Liver (tissue), 9 donors: ENCODE data around the gene NCKIPSD. TPM values are rescaled to one million over a fixed set of nuclear protein-coding genes. Genes with fewer than 3 reads are reported as not detected.

Experiments
- DNase-seq: peaks from one replicate; pipeline ENCODE4 v3.0.0-alpha.2; 2017; ENCODE audit warnings: low spot score
- H3K27ac ChIP-seq, 2 donors: one replicate each; pipeline ENCODE4 v1.7.0; 2013; ENCODE audit warnings: inconsistent platforms in 2 of 2, low read length in 2 of 2, control low read depth in 1 of 2, low read depth in 1 of 2, mild to moderate bottlenecking in 1 of 2
- H3K27me3 ChIP-seq, 4 donors: one replicate each; pipeline versions ENCODE4 v1.6.1 to v1.7.0; 2013; ENCODE audit warnings: low read length in 3 of 4, inconsistent platforms in 1 of 4, mild to moderate bottlenecking in 1 of 4, moderate library complexity in 1 of 4; ENCODE audit not compliant: control insufficient read depth in 4 of 4, insufficient read depth in 4 of 4
- H3K36me3 ChIP-seq, 4 donors: one replicate each; pipeline versions ENCODE4 v1.6.1 to v1.7.0; 2013; ENCODE audit warnings: low read length in 3 of 4, mild to moderate bottlenecking in 3 of 4, low read depth in 1 of 4, moderate library complexity in 1 of 4; ENCODE audit not compliant: control insufficient read depth in 4 of 4, insufficient read depth in 3 of 4
- H3K4me1 ChIP-seq, 4 donors: one replicate each; pipeline versions ENCODE4 v1.6.1 to v1.7.0; 2013; ENCODE audit warnings: low read length in 3 of 4, mild to moderate bottlenecking in 3 of 4, moderate library complexity in 1 of 4; ENCODE audit not compliant: control insufficient read depth in 4 of 4, insufficient read depth in 4 of 4
- H3K4me3 ChIP-seq, 3 donors: one replicate each; pipeline versions ENCODE4 v1.6.1 to v1.7.0; 2013; ENCODE audit warnings: low read length in 3 of 3, control low read depth in 1 of 3, low read depth in 1 of 3, mild to moderate bottlenecking in 1 of 3
- H3K9ac ChIP-seq, 2 donors: one replicate each; pipeline ENCODE4 v1.7.0; 2013; ENCODE audit warnings: low read length in 2 of 2, mild to moderate bottlenecking in 2 of 2, moderate library complexity in 2 of 2, control low read depth in 1 of 2, low read depth in 1 of 2
- H3K9me3 ChIP-seq, 4 donors: one replicate each; pipeline versions ENCODE4 v1.6.1 to v1.7.0; 2013; ENCODE audit warnings: low read length in 3 of 4; ENCODE audit not compliant: control insufficient read depth in 4 of 4
- CTCF ChIP-seq: fragments of 150-350 bp; IDR thresholded peaks from 2 replicates; pipeline ENCODE4 v1.5.1; 2017; ENCODE audit warnings: improper control_type of control experiment, low read depth, low read length; ENCODE audit not compliant: missing input control
- FOXA1 ChIP-seq: IDR thresholded peaks from 2 replicates; pipeline ENCODE4 v1.6.1; 2016; ENCODE audit warnings: antibody characterized with exemption
- GABPA ChIP-seq, 2 donors: IDR thresholded peaks in 1 of 2; conservative IDR thresholded peaks in 1 of 2; 2 replicates each; pipeline ENCODE4 v1.6.1; 2016; ENCODE audit warnings: antibody characterized with exemption in 2 of 2, mild to moderate bottlenecking in 1 of 2, moderate library complexity in 1 of 2
- HNF4A ChIP-seq, 2 donors: conservative IDR thresholded peaks; 2 replicates each; pipeline ENCODE4 v1.6.1; 2016; ENCODE audit warnings: antibody characterized with exemption in 2 of 2, mild to moderate bottlenecking in 2 of 2
- JUND ChIP-seq, 2 donors: IDR thresholded peaks; 2 replicates each; pipeline ENCODE4 v1.6.1; 2016; ENCODE audit warnings: antibody characterized with exemption in 2 of 2
- MAX ChIP-seq: IDR thresholded peaks from 2 replicates; pipeline ENCODE4 v1.6.1; 2016; ENCODE audit warnings: antibody characterized with exemption
- NR2F2 ChIP-seq: IDR thresholded peaks from 2 replicates; pipeline ENCODE4 v1.6.1; 2016; ENCODE audit warnings: antibody characterized with exemption
- RAD21 ChIP-seq, 2 donors: IDR thresholded peaks; 2 replicates each; pipeline ENCODE4 v1.6.1; 2016; ENCODE audit warnings: antibody characterized with exemption in 2 of 2, mild to moderate bottlenecking in 2 of 2
- YY1 ChIP-seq: IDR thresholded peaks from 2 replicates; pipeline ENCODE4 v1.6.1; 2016; ENCODE audit warnings: antibody characterized with exemption, mild to moderate bottlenecking
- WGBS: extraction: QIAGEN DNeasy Blood & Tissue Kit; methylation state at CpG from one replicate; pipeline ENCODE4 v1.1.7; 2013; 5-methylcytosine and 5-hydroxymethylcytosine counted together
- polyA plus RNA-seq, 2 donors: library from polyadenylated mRNA; stranded (reverse) in 1 of 2; unstranded in 1 of 2; fragments of 200-250 nt in 1 of 2; fragments of >200 nt in 1 of 2; fragmentation: Nextera tagmentation in 1 of 2; extraction: Ambion mirVana in 1 of 2; gene quantifications; one replicate each; pipeline versions ENCODE4 v1.2.1 to v1.2.3, GENCODE V29; 2013 to 2015
- total RNA-seq, 2 donors: library from RNA; depleted of rRNA; stranded (reverse); fragments of >200 nt; gene quantifications; one replicate each; pipeline ENCODE4 v1.2.3, GENCODE V29; 2014
- TF ChIP-seq, protein P1 (sequence below): IDR thresholded peaks from 2 replicates; pipeline ENCODE4 v1.6.1; 2016; ENCODE audit warnings: antibody characterized with exemption, mild to moderate bottlenecking
- donor health status: healthy.
- donor health status: healthy.
- donor health status: healthy.
- donor health status: healthy.
- donor health status: healthy.

The NCKIPSD gene
- total and polyA plus RNA-seq, 4 donors = 5.9 to 12.9 (median 8.7) TPM

DNA sequence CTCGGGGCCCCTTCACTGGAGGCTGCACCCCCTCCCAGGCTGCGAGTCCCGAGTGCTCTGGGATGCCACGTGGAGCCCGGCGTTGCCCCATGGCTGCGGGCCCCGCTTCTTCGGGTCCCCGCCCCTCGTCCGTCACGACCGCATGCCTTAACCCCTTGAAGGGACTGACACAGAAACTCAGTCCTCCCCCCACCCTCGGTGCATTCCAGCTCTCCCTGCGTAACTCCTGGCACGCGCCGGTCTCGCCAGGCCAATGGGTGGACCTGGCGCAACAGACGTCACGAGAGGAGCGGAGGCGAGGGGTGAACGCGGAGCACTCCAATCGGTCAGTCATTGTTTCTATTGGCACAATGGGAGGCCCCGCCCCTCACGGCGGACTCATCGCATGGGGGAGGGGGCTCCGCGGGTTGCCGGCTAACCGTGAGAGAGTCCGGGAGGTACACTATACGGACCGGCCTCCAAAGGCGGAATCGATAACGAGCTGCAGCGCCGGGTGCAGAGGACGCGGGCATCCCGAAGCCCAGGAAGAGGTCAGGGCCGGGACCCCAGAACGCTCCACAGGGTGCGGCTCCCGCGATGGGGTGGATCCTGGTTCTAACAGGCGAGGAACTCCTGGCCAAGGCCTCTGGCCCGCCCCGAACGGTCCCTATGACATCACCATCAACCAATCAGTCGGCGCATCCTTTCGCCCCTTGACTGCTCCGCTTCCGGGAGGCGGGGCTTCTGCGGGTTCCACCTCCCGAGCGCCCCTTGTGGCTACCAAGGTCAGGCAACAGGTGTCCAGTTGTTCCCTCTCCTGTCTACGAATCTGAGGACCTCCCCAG is 22.0 kb downstream of the NCKIPSD start:
- no peak for TF ChIP-seq YY1
- TF ChIP-seq JUND (IDR thresholded peaks at IDR 0.05) = no peak
- TF ChIP-seq CTCF = peak; percentile 50
- TF ChIP-seq GABPA (IDR thresholded peaks at IDR 0.05 in 1 of 2, conservative IDR thresholded peaks at IDR 0.05 in 1 of 2) = peak in 1 of 2 donors; percentile 48
- no peak for TF ChIP-seq HNF4A (conservative IDR thresholded peaks at IDR 0.05)
- no peak for TF ChIP-seq FOXA1
- no peak for TF ChIP-seq MAX
- TF ChIP-seq, protein P1, sequence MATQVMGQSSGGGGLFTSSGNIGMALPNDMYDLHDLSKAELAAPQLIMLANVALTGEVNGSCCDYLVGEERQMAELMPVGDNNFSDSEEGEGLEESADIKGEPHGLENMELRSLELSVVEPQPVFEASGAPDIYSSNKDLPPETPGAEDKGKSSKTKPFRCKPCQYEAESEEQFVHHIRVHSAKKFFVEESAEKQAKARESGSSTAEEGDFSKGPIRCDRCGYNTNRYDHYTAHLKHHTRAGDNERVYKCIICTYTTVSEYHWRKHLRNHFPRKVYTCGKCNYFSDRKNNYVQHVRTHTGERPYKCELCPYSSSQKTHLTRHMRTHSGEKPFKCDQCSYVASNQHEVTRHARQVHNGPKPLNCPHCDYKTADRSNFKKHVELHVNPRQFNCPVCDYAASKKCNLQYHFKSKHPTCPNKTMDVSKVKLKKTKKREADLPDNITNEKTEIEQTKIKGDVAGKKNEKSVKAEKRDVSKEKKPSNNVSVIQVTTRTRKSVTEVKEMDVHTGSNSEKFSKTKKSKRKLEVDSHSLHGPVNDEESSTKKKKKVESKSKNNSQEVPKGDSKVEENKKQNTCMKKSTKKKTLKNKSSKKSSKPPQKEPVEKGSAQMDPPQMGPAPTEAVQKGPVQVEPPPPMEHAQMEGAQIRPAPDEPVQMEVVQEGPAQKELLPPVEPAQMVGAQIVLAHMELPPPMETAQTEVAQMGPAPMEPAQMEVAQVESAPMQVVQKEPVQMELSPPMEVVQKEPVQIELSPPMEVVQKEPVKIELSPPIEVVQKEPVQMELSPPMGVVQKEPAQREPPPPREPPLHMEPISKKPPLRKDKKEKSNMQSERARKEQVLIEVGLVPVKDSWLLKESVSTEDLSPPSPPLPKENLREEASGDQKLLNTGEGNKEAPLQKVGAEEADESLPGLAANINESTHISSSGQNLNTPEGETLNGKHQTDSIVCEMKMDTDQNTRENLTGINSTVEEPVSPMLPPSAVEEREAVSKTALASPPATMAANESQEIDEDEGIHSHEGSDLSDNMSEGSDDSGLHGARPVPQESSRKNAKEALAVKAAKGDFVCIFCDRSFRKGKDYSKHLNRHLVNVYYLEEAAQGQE = peak; percentile 34
- TF ChIP-seq RAD21 (IDR thresholded peaks at IDR 0.05) = peak in 1 of 2 donors; percentile 28

GRCh38 chr3:48662753-48663488 is 22.8 kb downstream of the NCKIPSD start, which contains the start of gene CELSR3:
CELSR3 (minus strand) TSS chr3:48662886; CDS start chr3:48662634, 252 bp downstream.
- H3K4me3 ChIP-seq = peak within 1 kb of the TSS in 2 of 3 donors; percentile 49
- 4% methylated on average over 52 of the region's 52 CpGs for WGBS
- H3K4me1 ChIP-seq = peaks cover 0 to 15% (median 14%) of the 10 kb centered on the region in 4 donors
- peaks cover 0 to 5% (median 0%) of the 10 kb centered on the region in 4 donors for H3K27me3 ChIP-seq
- TF ChIP-seq YY1 (peak; percentile 85), RAD21 (IDR thresholded peaks at IDR 0.05) (no peak), GABPA (IDR thresholded peaks at IDR 0.05 in 1 of 2, conservative IDR thresholded peaks at IDR 0.05 in 1 of 2) (no peak), CTCF (no peak), NR2F2 (no peak)
- TF ChIP-seq, protein P1 = peak; percentile 40
- no peaks in the 10 kb centered on the region for H3K36me3 ChIP-seq
- no peak within 1 kb of the TSS for H3K27ac ChIP-seq
- peaks cover 0 to 6% (median 0%) of the 10 kb centered on the region in 4 donors for H3K9me3 ChIP-seq
- peak; percentile 58 for DNase-seq
- H3K9ac ChIP-seq = no peak within 1 kb of the TSS

More for the DNA sequence above, 22.0 kb downstream of the NCKIPSD start:
- Histone ChIP-seq H3K4me1 (peaks cover 0 to 15% (median 14%) of the 10 kb centered on the region in 4 donors), H3K4me3 (peak overlapping the region in 2 of 3 donors; percentile 49), H3K27ac (no peak overlapping the region), H3K27me3 (peaks cover 0 to 5% (median 0%) of the 10 kb centered on the region in 4 donors), H3K9ac (no peak overlapping the region), H3K36me3 (no peaks in the 10 kb centered on the region), H3K9me3 (peaks cover 0 to 6% (median 0%) of the 10 kb centered on the region in 4 donors)
- WGBS = 3% methylated on average over 66 of the region's 66 CpGs
- DNase-seq = peak; percentile 96
